ENCODE measurements around the gene TNS3. TPM values are rescaled to one million over a fixed set of nuclear protein-coding genes. Genes with fewer than 3 reads are reported as not detected.

Gene TNS3
- total and polyA plus RNA-seq, 2 experiments from 2014 or later: 2.7 to 5.7 TPM

GRCh38 chr7:47512481-47513176 lies 69.3 kb downstream of the TNS3 start:
- no peak for DNase-seq (ENCODE audit: low read depth in 1 of 2, low spot score in 1 of 2)
- Histone ChIP-seq H3K4me1 (ENCODE audit: low read depth) (peaks cover 22% of the 10 kb centered on the region), H3K36me3 (no peaks in the 10 kb centered on the region), H3K27me3 (no peaks in the 10 kb centered on the region), H3K4me3 (no peak overlapping the region), H3K27ac (no peak overlapping the region), H3K9me3 (ENCODE audit: low read depth) (no peaks in the 10 kb centered on the region)
- no peak for TF ChIP-seq CTCF (IDR thresholded peaks at IDR 0.05; ENCODE audit: low read depth, low read length)

- Histone ChIP-seq H3K27ac (no peak overlapping the region), H3K4me1 (ENCODE audit: low read depth) (peaks cover 29% of the 10 kb centered on the region), H3K27me3 (no peaks in the 10 kb centered on the region), H3K36me3 (no peaks in the 10 kb centered on the region), H3K9me3 (ENCODE audit: low read depth) (no peaks in the 10 kb centered on the region), H3K4me3 (no peak overlapping the region)
- DNase-seq (ENCODE audit: low read depth in 1 of 2, low spot score in 1 of 2): no peak
- no peak for TF ChIP-seq CTCF (IDR thresholded peaks at IDR 0.05; ENCODE audit: low read depth, low read length)
These were observed 70.1 kb downstream of the TNS3 start for GRCh38 chr7:47511699-47512370.

GRCh38 chr7:47510786-47511185 lies 71.1 kb downstream of the TNS3 start:
- H3K4me1 ChIP-seq (ENCODE audit: low read depth): peaks cover 37% of the 10 kb centered on the region
- H3K4me3 ChIP-seq: no peak overlapping the region
- H3K9me3 ChIP-seq (ENCODE audit: low read depth): no peaks in the 10 kb centered on the region
- DNase-seq (ENCODE audit: low read depth in 1 of 2, low spot score in 1 of 2): no peak
- no peak overlapping the region for H3K27ac ChIP-seq
- no peak for TF ChIP-seq CTCF (IDR thresholded peaks at IDR 0.05; ENCODE audit: low read depth, low read length)
- H3K36me3 ChIP-seq: no peaks in the 10 kb centered on the region
- no peaks in the 10 kb centered on the region for H3K27me3 ChIP-seq

- peaks cover 42% of the 10 kb centered on the region for H3K4me1 ChIP-seq (ENCODE audit: low read depth)
These were observed 71.7 kb downstream of the TNS3 start for GRCh38 chr7:47510192-47510591.

GRCh38 chr7:47509571-47509970 lies 72.3 kb downstream of the TNS3 start:
- Histone ChIP-seq H3K4me1 (ENCODE audit: low read depth) (peaks cover 44% of the 10 kb centered on the region), H3K27ac (no peak overlapping the region), H3K9me3 (ENCODE audit: low read depth) (no peaks in the 10 kb centered on the region), H3K27me3 (no peaks in the 10 kb centered on the region), H3K4me3 (no peak overlapping the region), H3K36me3 (no peaks in the 10 kb centered on the region)
- no peak for DNase-seq (ENCODE audit: low read depth in 1 of 2, low spot score in 1 of 2)
- TF ChIP-seq CTCF (IDR thresholded peaks at IDR 0.05; ENCODE audit: low read depth, low read length): no peak

More at GRCh38 chr7:47510192-47510591, 71.7 kb downstream of the TNS3 start:
- no peak for DNase-seq (ENCODE audit: low read depth in 1 of 2, low spot score in 1 of 2)
- no peaks in the 10 kb centered on the region for H3K9me3 ChIP-seq (ENCODE audit: low read depth)
- no peaks in the 10 kb centered on the region for H3K27me3 ChIP-seq
- H3K36me3 ChIP-seq: no peaks in the 10 kb centered on the region
- H3K4me3 ChIP-seq: no peak overlapping the region
- no peak for TF ChIP-seq CTCF (IDR thresholded peaks at IDR 0.05; ENCODE audit: low read depth, low read length)
- H3K27ac ChIP-seq: no peak overlapping the region

Data from cardiac muscle cell (in vitro differentiated cells and primary cell).